HG02571 (cell line): ENCODE measurements around the gene SYNE2.

Source experiments
- ATAC-seq: cut with Tn5 transposase; IDR thresholded peaks from one replicate; pipeline ENCODE4 v1.9.1; 2021; ENCODE audit warnings: mild to moderate bottlenecking, moderate library complexity; ENCODE audit not compliant: unreplicated experiment

SYNE2 gene

GRCh38 chr14:63908667-63909264, 56.0 kb downstream of the SYNE2 start:
- ATAC-seq: no peak

GRCh38 chr14:63909984-63910383, 57.2 kb downstream of the SYNE2 start:
- ATAC-seq: no peak

GRCh38 chr14:63910583-63911363, 58.0 kb downstream of the SYNE2 start:
- no peak for ATAC-seq

- ATAC-seq: no peak
Measured at GRCh38 chr14:63911404-63911803, 58.6 kb downstream of the SYNE2 start.

GRCh38 chr14:63912286-63912685, 59.5 kb downstream of the SYNE2 start:
- ATAC-seq: no peak

GRCh38 chr14:63918411-63918810, 65.6 kb downstream of the SYNE2 start:
- no peak for ATAC-seq

GRCh38 chr14:63922696-63923421, 70.1 kb downstream of the SYNE2 start:
- ATAC-seq: no peak

GRCh38 chr14:63923422-63923752, 70.6 kb downstream of the SYNE2 start:
- no peak for ATAC-seq

GRCh38 chr14:63924375-63924774, 71.6 kb downstream of the SYNE2 start:
- ATAC-seq: no peak

- no peak for ATAC-seq
Measured at GRCh38 chr14:63926641-63927040, 73.8 kb downstream of the SYNE2 start.

GRCh38 chr14:63928744-63929174, 76.0 kb downstream of the SYNE2 start:
- no peak for ATAC-seq

- ATAC-seq: no peak
Measured at GRCh38 chr14:63933110-63933509, 80.3 kb downstream of the SYNE2 start.

GRCh38 chr14:63933711-63934110, 80.9 kb downstream of the SYNE2 start:
- no peak for ATAC-seq

GRCh38 chr14:63938198-63939005, 85.6 kb downstream of the SYNE2 start:
- ATAC-seq: no peak

- no peak for ATAC-seq
Measured at GRCh38 chr14:63939006-63939270, 86.1 kb downstream of the SYNE2 start.

- ATAC-seq: no peak
Measured at GRCh38 chr14:63940387-63940786, 87.6 kb downstream of the SYNE2 start.

- ATAC-seq: no peak
Measured at GRCh38 chr14:63941023-63941422, 88.2 kb downstream of the SYNE2 start.

- ATAC-seq: no peak
Measured at GRCh38 chr14:63949696-63950095, 96.9 kb downstream of the SYNE2 start.

- ATAC-seq: no peak
Measured at GRCh38 chr14:63951021-63951420, 98.2 kb downstream of the SYNE2 start.

- no peak for ATAC-seq
Measured at GRCh38 chr14:63951429-63951828, 98.6 kb downstream of the SYNE2 start.
